H1 (cell line): ENCODE results near the gene E2F2. TPM values are rescaled to one million over a fixed set of nuclear protein-coding genes. Genes with fewer than 3 reads are reported as not detected.

Experiments used
- CTCF ChIA-PET: fragments of 300-600 bp; sonication (Branson Sonifier 250); formaldehyde crosslinking; loops from one replicate; lab custom pipeline; 2021; ENCODE audit not compliant: partially characterized antibody; lab: Charles Lee
- POLR2A ChIA-PET: fragments of 300-600 bp; sonication (Branson Sonifier 250); formaldehyde crosslinking; loops from one replicate; lab custom pipeline; 2021; ENCODE audit warnings: inconsistent platforms; ENCODE audit not compliant: partially characterized antibody; lab: Charles Lee
- DNase-seq, 2 experiments: peaks; one replicate each; pipeline versions ENCODE4 v3.0.0 to v3.0.0-alpha.2; 2010 to 2022; ENCODE audit warnings: low spot score in 2 of 2, low read depth in 1 of 2, mixed read lengths in 1 of 2
- FAIRE-seq: peaks from 2 replicates; lab custom pipeline; 2011; peaks lifted over from hg19 to GRCh38; lab: Jason Lieb, UNC
- H2AFZ ChIP-seq: 2 replicates; pipeline ENCODE4 v1.8.1; 2012; ENCODE audit warnings: low read length, inconsistent platforms
- H2AK5ac ChIP-seq: 2 replicates; pipeline ENCODE4 v1.6.1; 2013; ENCODE audit warnings: low read depth, low read length
- H2BK120ac ChIP-seq: replicated peaks from 2 replicates; pipeline ENCODE3; 2013; ENCODE audit warnings: low read depth, low read length, inconsistent platforms
- H2BK12ac ChIP-seq: 2 replicates; pipeline ENCODE4 v1.6.1; 2013; ENCODE audit warnings: low read depth, low read length
- H2BK15ac ChIP-seq: 2 replicates; pipeline ENCODE4 v1.6.1; 2013; ENCODE audit warnings: low read length
- H2BK20ac ChIP-seq: 2 replicates; pipeline ENCODE4 v1.6.1; 2013; ENCODE audit warnings: low read length
- H2BK5ac ChIP-seq: 2 replicates; pipeline ENCODE4 v1.6.1; 2013; ENCODE audit warnings: low read depth, low read length
- H3K14ac ChIP-seq: 2 replicates; pipeline ENCODE4 v1.6.1; 2013; ENCODE audit warnings: inconsistent platforms; ENCODE audit not compliant: insufficient read length
- H3K18ac ChIP-seq: 2 replicates; pipeline ENCODE4 v1.6.1; 2013; ENCODE audit warnings: low read length; ENCODE audit errors: extremely low read depth
- H3K23ac ChIP-seq: 2 replicates; pipeline ENCODE4 v1.6.1; 2013; ENCODE audit warnings: inconsistent platforms; ENCODE audit not compliant: insufficient read length
- H3K23me2 ChIP-seq: 2 replicates; pipeline ENCODE4 v1.6.1; 2013; ENCODE audit warnings: low read depth, low read length
- H3K27ac ChIP-seq: 2 replicates; pipeline ENCODE4 v1.6.1; 2011; ENCODE audit warnings: low read depth, low read length, inconsistent platforms
- H3K27me3 ChIP-seq, 4 experiments: replicated peaks in 1 of 4; 1 replicate in 1 of 4; 2 replicates in 3 of 4; pipeline versions ENCODE4 v1.6.1 to v1.8.1; 2011 to 2013; ENCODE audit warnings: low read length in 3 of 4, mild to moderate bottlenecking in 3 of 4, inconsistent platforms in 2 of 4, mixed read lengths in 2 of 4, moderate library complexity in 1 of 4; ENCODE audit not compliant: control insufficient read depth in 3 of 4, insufficient read depth in 3 of 4; ENCODE audit errors: extremely low read depth in 1 of 4
- H3K36me3 ChIP-seq, 4 experiments: 2 replicates each; pipeline versions ENCODE4 v1.6.1 to v1.8.1; 2011 to 2013; ENCODE audit warnings: mild to moderate bottlenecking in 4 of 4, low read length in 3 of 4, moderate library complexity in 2 of 4, control low read depth in 1 of 4, inconsistent platforms in 1 of 4; ENCODE audit not compliant: insufficient read depth in 4 of 4, control insufficient read depth in 2 of 4
- H3K4ac ChIP-seq: replicated peaks from 2 replicates; pipeline ENCODE3; 2013; ENCODE audit warnings: low read length, low read depth, mixed read lengths, inconsistent platforms; ENCODE audit not compliant: insufficient read length
- H3K4me1 ChIP-seq, 4 experiments: replicated peaks in 1 of 4; 1 replicate in 1 of 4; 2 replicates in 3 of 4; pipeline versions ENCODE4 v1.6.1 to v1.8.1; 2011 to 2013; ENCODE audit warnings: low read length in 3 of 4, inconsistent platforms in 2 of 4, mixed read lengths in 1 of 4; ENCODE audit not compliant: insufficient read depth in 4 of 4, control insufficient read depth in 3 of 4
- H3K4me2 ChIP-seq, 2 experiments: 2 replicates each; pipeline versions ENCODE4 v1.6.1 to v1.8.1; 2011 to 2013; ENCODE audit warnings: low read depth in 2 of 2, low read length in 2 of 2, control low read depth in 1 of 2, inconsistent platforms in 1 of 2, mild to moderate bottlenecking in 1 of 2; ENCODE audit not compliant: insufficient read depth in 1 of 2
- H3K4me3 ChIP-seq, 4 experiments: fragments of 200-600, 300-600 bp in 1 of 4; sonication (generic), shearing (Covaris generic), sonication (Bioruptor Twin) in 1 of 4; 2 replicates each; pipeline versions ENCODE4 v1.5.1 to v1.8.1; 2011 to 2016; ENCODE audit warnings: low read length in 4 of 4, low read depth in 3 of 4, control low read depth in 2 of 4, inconsistent platforms in 2 of 4, mild to moderate bottlenecking in 2 of 4, mixed read lengths in 1 of 4, moderate library complexity in 1 of 4; ENCODE audit not compliant: insufficient read depth in 2 of 4; ENCODE audit errors: extremely low read depth in 1 of 4
- H3K56ac ChIP-seq: replicated peaks from 2 replicates; pipeline ENCODE3; 2013; ENCODE audit warnings: low read depth, mild to moderate bottlenecking, mixed read lengths, low read length, inconsistent platforms; ENCODE audit not compliant: insufficient read length
- H3K79me1 ChIP-seq: 2 replicates; pipeline ENCODE4 v1.6.1; 2013; ENCODE audit warnings: low read depth, low read length, control low read depth
- H3K79me2 ChIP-seq, 2 experiments: 2 replicates each; pipeline versions ENCODE4 v1.6.1 to v1.8.1; 2012 to 2013; ENCODE audit warnings: low read length in 2 of 2, mild to moderate bottlenecking in 2 of 2, inconsistent platforms in 1 of 2; ENCODE audit not compliant: insufficient read depth in 2 of 2, control insufficient read depth in 1 of 2
- H3K9ac ChIP-seq, 4 experiments: replicated peaks in 1 of 4; 1 replicate in 1 of 4; 2 replicates in 3 of 4; pipeline versions ENCODE4 v1.6.1 to v1.8.1; 2011 to 2013; ENCODE audit warnings: low read depth in 3 of 4, low read length in 3 of 4, control low read depth in 2 of 4, mild to moderate bottlenecking in 2 of 4, moderate library complexity in 2 of 4, inconsistent platforms in 1 of 4; ENCODE audit errors: extremely low read depth in 1 of 4
- H3K9me3 ChIP-seq, 2 experiments: 2 replicates each; pipeline versions ENCODE4 v1.6.1 to v1.8.1; 2012 to 2013; ENCODE audit warnings: mild to moderate bottlenecking in 2 of 2, moderate library complexity in 2 of 2, control low read depth in 1 of 2, inconsistent platforms in 1 of 2, low read depth in 1 of 2, low read length in 1 of 2, mixed read lengths in 1 of 2; ENCODE audit not compliant: insufficient read depth in 2 of 2
- H4K20me1 ChIP-seq, 2 experiments: replicated peaks in 1 of 2; 2 replicates each; pipeline versions ENCODE3 to v1.8.1; 2011 to 2013; ENCODE audit warnings: inconsistent platforms in 2 of 2, low read length in 2 of 2, mild to moderate bottlenecking in 1 of 2; ENCODE audit not compliant: insufficient read depth in 2 of 2, control insufficient read depth in 1 of 2
- H4K5ac ChIP-seq: 2 replicates; pipeline ENCODE4 v1.6.1; 2013; ENCODE audit warnings: low read length, low read depth, mixed read lengths, inconsistent platforms; ENCODE audit not compliant: insufficient read length
- H4K8ac ChIP-seq: 2 replicates; pipeline ENCODE4 v1.8.0; 2013; ENCODE audit warnings: mild to moderate bottlenecking, moderate library complexity, low read length, inconsistent platforms; ENCODE audit not compliant: insufficient read depth; ENCODE audit errors: extremely low read depth
- H4K91ac ChIP-seq: replicated peaks from 2 replicates; pipeline ENCODE3; 2013; ENCODE audit warnings: low read length, mixed read lengths, inconsistent platforms; ENCODE audit not compliant: insufficient read length
- ASH2L ChIP-seq: fragments of 200-600, 300-600 bp; sonication (generic); IDR thresholded peaks from one replicate; pipeline ENCODE4 v1.7.1; 2017; ENCODE audit warnings: low read length
- BCL11A ChIP-seq, 2 experiments: IDR thresholded peaks; one replicate each; pipeline ENCODE4 v1.6.1; 2011; ENCODE audit warnings: low read depth in 2 of 2, low read length in 2 of 2, mild to moderate bottlenecking in 2 of 2
- CBX5 ChIP-seq: fragments of 300-800, 300-1000 bp; sonication (generic); IDR thresholded peaks from 2 replicates; pipeline ENCODE4 v1.7.1; 2016; ENCODE audit warnings: antibody characterized with exemption, low read length, low read depth
- EP300 ChIP-seq, 2 experiments: IDR thresholded peaks; 1 replicate in 1 of 2; 2 replicates in 1 of 2; pipeline ENCODE4 v1.6.1; 2011 to 2012; ENCODE audit warnings: low read depth in 2 of 2, low read length in 2 of 2, mild to moderate bottlenecking in 2 of 2, borderline replicate concordance in 1 of 2, inconsistent platforms in 1 of 2, moderate library complexity in 1 of 2
- FOSL1 ChIP-seq: IDR thresholded peaks from 2 replicates; pipeline ENCODE4 v1.6.1; 2011; ENCODE audit warnings: mild to moderate bottlenecking, low read depth, low read length, moderate library complexity; ENCODE audit not compliant: insufficient read depth
- KDM1A ChIP-seq: fragments of 200-600, 300-600 bp; sonication (generic); IDR thresholded peaks from 2 replicates; pipeline ENCODE4 v1.7.1; 2016; ENCODE audit warnings: mild to moderate bottlenecking, low read length, borderline replicate concordance
- KDM4A ChIP-seq: IDR thresholded peaks from one replicate; pipeline ENCODE4 v1.7.1; 2012; ENCODE audit warnings: low read depth, mild to moderate bottlenecking, moderate library complexity, low read length, inconsistent platforms; ENCODE audit not compliant: severe bottlenecking
- POLR2AphosphoS5 ChIP-seq: IDR thresholded peaks from 2 replicates; pipeline ENCODE4 v1.6.1; 2011; ENCODE audit warnings: low read depth, low read length
- POU5F1 ChIP-seq: IDR thresholded peaks from 2 replicates; pipeline ENCODE4 v1.6.1; 2011; ENCODE audit warnings: low read depth, mild to moderate bottlenecking, low read length, moderate library complexity
- RXRA ChIP-seq: IDR thresholded peaks from 2 replicates; pipeline ENCODE4 v1.6.1; 2011; ENCODE audit warnings: low read depth, mild to moderate bottlenecking, low read length, moderate library complexity; ENCODE audit not compliant: insufficient read depth
- SIN3A ChIP-seq, 2 experiments: IDR thresholded peaks in 1 of 2; conservative IDR thresholded peaks in 1 of 2; 2 replicates each; pipeline ENCODE4 v1.6.1; 2011 to 2012; ENCODE audit warnings: low read length in 2 of 2, improper control_type of control experiment in 1 of 2, low read depth in 1 of 2, mild to moderate bottlenecking in 1 of 2
- YY1 ChIP-seq: IDR thresholded peaks from 2 replicates; pipeline ENCODE4 v1.6.1; 2011; ENCODE audit warnings: low read depth, mild to moderate bottlenecking, low read length
- ZNF274 ChIP-seq: IDR thresholded peaks from 2 replicates; pipeline ENCODE4 v1.7.0; 2012; ENCODE audit warnings: low read length, borderline replicate concordance; ENCODE audit errors: extremely low read depth
- WGBS, 2 experiments: shearing (Covaris generic) in 1 of 2; methylation state at CpG; one replicate each; pipeline versions ENCODE4 v1.1.6 to v1.1.7; 2013 to 2015; ENCODE audit warnings: low lambda C conversion rate in 2 of 2, mixed read lengths in 2 of 2, inconsistent platforms in 1 of 2, low coverage in 1 of 2, missing lambda C conversion rate in 1 of 2; ENCODE audit not compliant: insufficient replicate concordance in 2 of 2, insufficient coverage in 1 of 2, insufficient read length in 1 of 2; ENCODE audit errors: extremely low coverage in 1 of 2, missing lambda C conversion rate in 1 of 2; 5-methylcytosine and 5-hydroxymethylcytosine counted together
- polyA plus RNA-seq, 7 experiments: library from polyadenylated mRNA; depleted of rRNA in 3 of 7; stranded (reverse) in 5 of 7; unstranded in 2 of 7; fragments of >200 nt in 5 of 7; fragments of 200-250 nt in 2 of 7; gene quantifications; 1 replicate in 5 of 7; 2 replicates in 1 of 7; 4 replicates in 1 of 7; pipeline versions ENCODE4 v1.2.1 to v1.2.3, GENCODE V29; 2011 to 2013; ENCODE audit warnings: missing spikeins in 2 of 7, mixed read lengths in 2 of 7
- total RNA-seq: library from RNA; stranded (reverse); fragmentation: NEBNext Ultra II Directional; extraction: Animal tissue kit (Norgen Biotek cat#: 25700); gene quantifications from 2 replicates; pipeline ENCODE4 v1.2.1, GENCODE V29; 2021

The E2F2 gene
- total and polyA plus RNA-seq, 2 of the 8 experiments (the other 6 are each of a cell fraction or from before 2014, with no cell fraction given) = 1.8 to 7.0 TPM

- Histone ChIP-seq H3K18ac (no peak overlapping the region), H4K5ac (no peak overlapping the region), H3K36me3 (no peaks in the 10 kb centered on the region), H2BK15ac (no peak overlapping the region), H3K79me2 (no peaks in the 10 kb centered on the region), H4K91ac (no peak overlapping the region), H4K20me1 (no peaks in the 10 kb centered on the region), H3K56ac (no peak overlapping the region), H2AK5ac (no peak overlapping the region), H2BK20ac (no peak overlapping the region), H4K8ac (no peak overlapping the region), H3K4ac (no peak overlapping the region), H2BK120ac (no peak overlapping the region), H2AFZ (no peak overlapping the region), H3K27ac (no peak overlapping the region), H3K9me3 (no peaks in the 10 kb centered on the region; a peak in 1 of 4 replicates), H3K4me3 (no peak overlapping the region), H3K23me2 (no peaks in the 10 kb centered on the region), H3K4me1 (no peaks in the 10 kb centered on the region), H3K9ac (no peak overlapping the region), H3K27me3 (no peaks in the 10 kb centered on the region), H3K23ac (no peak overlapping the region), H2BK5ac (no peak overlapping the region), H3K14ac (no peak overlapping the region), H3K79me1 (no peaks in the 10 kb centered on the region), H3K4me2 (no peak overlapping the region), H2BK12ac (no peak overlapping the region)
- no peak for TF ChIP-seq FOSL1
- TF ChIP-seq ZNF274 = no peak
- TF ChIP-seq KDM4A = no peak
- TF ChIP-seq BCL11A (IDR thresholded peaks at IDR 0.05; ENCODE audit: low read depth in 2 of 2, low read length in 2 of 2) = no peak
- no peak for TF ChIP-seq EP300 (IDR thresholded peaks at IDR 0.05; ENCODE audit: borderline replicate concordance in 1 of 2, low read depth in 2 of 2, low read length in 2 of 2)
- no peak for TF ChIP-seq SIN3A (conservative IDR thresholded peaks at IDR 0.05 in 1 of 2, IDR thresholded peaks at IDR 0.05 in 1 of 2; ENCODE audit: low read depth in 1 of 2, low read length in 2 of 2)
- no peak for TF ChIP-seq POLR2AphosphoS5
- no peak for TF ChIP-seq ASH2L
- TF ChIP-seq POU5F1 = no peak
- no peak for TF ChIP-seq RXRA
- no peak for TF ChIP-seq CBX5
- TF ChIP-seq KDM1A = no peak
- no peak for TF ChIP-seq YY1
- WGBS, 2 experiments = 80% methylated on average over 1 of the region's 6 CpGs; no CpG with 5 or more reads in 1 of the 2 experiments
- ChIA-PET POLR2A (no interaction called here), CTCF (interaction anchor here (0.8 to 1.1 kb wide), 2 partner anchors 24 to 37 kb away, joined by 3 read pairs; no protein-coding TSS in a partner anchor)
- FAIRE-seq (no peak), DNase-seq (no peak)
These were observed 28.1 kb downstream of the E2F2 start for GRCh38 chr1:23502951-23503350.
